Measurements from ENCODE around the gene GMEB1.

GMEB1 gene

GRCh38 chr1:28755701-28756100 is 87.1 kb downstream of the GMEB1 start:
- no peak for FAIRE-seq

- no peak for FAIRE-seq
These were observed 88.3 kb downstream of the GMEB1 start for GRCh38 chr1:28756846-28757245.

DNA sequence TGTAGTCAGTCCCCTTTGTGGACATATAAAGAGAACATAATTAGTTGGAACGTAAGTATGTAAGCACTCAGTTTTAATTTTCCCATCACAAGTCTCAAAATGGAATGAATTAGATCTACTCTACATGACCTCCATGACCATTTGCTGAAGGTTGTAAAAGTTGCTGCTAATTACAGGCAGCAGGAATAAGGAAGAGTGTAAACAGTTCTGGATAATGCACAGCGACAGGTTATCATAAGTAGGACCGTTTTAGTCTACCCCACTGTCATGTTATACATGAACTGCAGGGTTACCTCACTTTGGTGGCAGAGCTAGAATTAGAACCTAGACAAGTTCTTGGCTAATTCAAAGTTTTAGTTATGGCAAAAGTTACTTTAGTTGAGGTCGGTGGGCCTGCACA is 89.8 kb downstream of the GMEB1 start:
- no peak for FAIRE-seq

- no peak for FAIRE-seq
These were observed 90.7 kb downstream of the GMEB1 start for GRCh38 chr1:28759257-28759656.

- no peak for FAIRE-seq
These were observed 92.6 kb downstream of the GMEB1 start for GRCh38 chr1:28761189-28761588.

GRCh38 chr1:28766532-28767183 is 98.1 kb downstream of the GMEB1 start:
- no peak for FAIRE-seq
